Activated CD4-positive, CD25-positive, alpha-beta regulatory T cell (primary cell): ENCODE measurements around the gene MAML3.

Experiments
- DNase-seq, 4 experiments: peaks; one replicate each; lab custom pipeline; 2025; lab: John Stamatoyannopoulos, UW

Gene MAML3

GRCh38 chr4:139809757-139810140 lies 344.2 kb downstream of the MAML3 start:
- DNase-seq: no peak

- DNase-seq: no peak
These were observed 344.9 kb downstream of the MAML3 start for GRCh38 chr4:139808808-139809756.

DNA sequence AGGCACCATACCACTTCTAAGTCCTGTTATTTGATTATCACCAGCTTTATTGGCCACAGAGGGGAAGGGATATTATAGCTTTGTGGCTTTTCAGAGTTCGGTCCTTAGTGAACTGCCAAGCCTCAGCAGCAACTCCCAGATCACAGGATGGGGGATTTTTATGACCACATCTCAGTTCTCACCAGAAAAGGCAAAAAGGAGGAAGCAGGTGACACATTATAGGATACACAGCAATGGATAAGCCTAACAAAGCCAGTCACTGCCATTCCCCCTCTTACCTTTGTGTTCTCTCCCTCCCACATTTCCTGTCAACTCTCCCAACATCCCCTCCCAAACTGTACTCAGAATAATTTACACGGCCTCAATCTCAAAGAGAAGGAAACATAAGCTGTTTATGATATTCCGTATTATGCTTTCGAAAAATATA lies 345.6 kb downstream of the MAML3 start:
- no peak for DNase-seq

DNA sequence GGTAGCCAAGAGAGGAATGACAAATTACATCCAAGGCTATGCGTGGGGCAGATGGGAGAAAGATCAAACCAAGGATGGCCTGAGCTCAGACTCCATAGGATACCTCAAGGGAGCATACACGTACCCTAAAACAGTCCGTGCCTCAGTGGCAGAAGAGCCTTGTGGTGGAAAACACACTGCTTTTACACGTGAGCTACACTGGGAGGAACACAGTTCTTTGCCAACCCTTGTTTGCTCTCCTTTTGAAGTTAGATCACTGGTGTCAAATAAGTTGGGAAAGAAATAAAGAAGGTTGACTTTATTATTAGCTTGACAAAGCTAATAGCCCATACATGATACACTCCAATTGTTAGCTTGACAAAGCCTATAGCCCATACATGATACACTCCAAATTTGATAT lies 346.5 kb downstream of the MAML3 start:
- no peak for DNase-seq

- DNase-seq: no peak
These were observed 347.1 kb downstream of the MAML3 start for GRCh38 chr4:139806929-139807328.

- no peak for DNase-seq
These were observed 351.1 kb downstream of the MAML3 start for GRCh38 chr4:139802931-139803330.

DNA sequence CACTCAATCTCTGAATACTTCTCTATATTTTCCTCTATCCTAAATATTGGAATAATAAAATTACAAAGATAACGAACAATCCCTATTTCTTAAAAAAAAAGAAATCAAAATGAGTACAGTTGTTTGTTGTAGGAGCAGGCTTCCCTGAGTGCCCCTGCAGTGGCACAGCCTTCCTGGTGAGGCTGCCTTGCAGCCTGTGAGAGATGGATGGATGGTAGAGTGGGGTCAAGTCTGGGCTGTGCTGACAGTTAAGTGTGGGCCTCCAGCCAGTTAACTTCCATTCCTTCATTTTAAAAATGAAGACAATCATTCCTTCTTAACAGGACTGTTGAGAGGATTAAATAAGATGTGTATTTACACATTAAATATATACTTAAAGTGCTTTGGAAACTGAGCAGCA lies 351.5 kb downstream of the MAML3 start:
- no peak for DNase-seq

DNA sequence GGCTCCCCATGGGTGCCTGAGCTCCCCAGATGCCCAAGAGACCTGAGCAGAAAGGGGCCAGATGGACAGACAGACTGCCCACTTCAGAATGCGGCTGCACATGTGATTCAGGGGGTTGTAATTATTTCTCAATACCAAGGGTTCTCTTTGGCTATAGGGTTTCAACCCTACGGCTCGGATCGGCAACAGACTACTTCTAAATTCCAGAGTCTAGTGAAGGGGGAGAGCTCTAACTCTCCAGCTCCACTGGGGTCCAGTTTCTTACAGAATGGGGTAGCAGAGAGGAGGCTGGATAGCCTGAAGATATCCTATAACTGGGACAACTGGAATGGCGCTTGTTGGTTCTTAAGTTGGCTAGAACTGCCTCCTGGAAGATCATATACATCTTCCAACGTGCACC lies 352.1 kb downstream of the MAML3 start:
- DNase-seq: no peak

- DNase-seq: no peak
These were observed 353.9 kb downstream of the MAML3 start for GRCh38 chr4:139800082-139800481.

DNA sequence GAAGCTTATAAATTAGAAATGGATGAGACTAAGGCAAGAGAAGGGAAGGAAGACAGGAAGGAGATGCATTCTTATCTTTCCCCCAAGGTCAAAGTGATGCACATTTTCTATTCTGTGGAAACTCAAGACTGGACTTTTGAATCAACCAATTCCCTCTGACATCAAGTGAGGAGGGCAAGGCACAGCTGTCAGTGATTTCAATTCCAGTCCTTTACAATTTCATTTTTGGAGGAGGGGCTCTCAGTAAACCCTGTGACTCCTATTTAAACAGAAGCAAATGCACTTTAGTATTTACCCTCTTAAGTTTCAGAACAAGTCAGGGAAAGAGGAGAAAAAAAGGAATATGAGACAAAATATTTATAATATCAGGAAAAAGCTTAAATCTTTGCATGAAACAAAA lies 354.4 kb downstream of the MAML3 start:
- DNase-seq: no peak

GRCh38 chr4:139798456-139798855 lies 355.5 kb downstream of the MAML3 start:
- DNase-seq: no peak

DNA sequence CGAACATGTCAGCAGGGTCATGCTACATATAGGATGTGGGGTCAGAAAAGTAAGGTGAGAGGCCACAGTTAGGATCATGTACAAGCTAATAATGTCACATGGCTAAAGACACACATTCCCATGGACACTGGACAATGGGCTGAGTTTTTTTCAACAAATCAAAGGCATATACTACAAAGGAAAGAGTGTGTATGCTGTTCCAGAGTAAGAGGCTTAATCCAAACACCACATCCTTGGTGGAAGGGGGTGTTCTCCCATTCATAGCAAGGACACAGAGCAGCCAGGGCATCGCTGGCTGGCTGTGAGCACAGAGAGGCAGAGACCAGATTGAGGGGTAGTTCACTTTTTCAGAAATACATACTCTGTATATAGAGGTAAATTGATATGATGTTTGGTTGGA lies 356.7 kb downstream of the MAML3 start:
- no peak for DNase-seq

GRCh38 chr4:139795527-139796314 lies 358.3 kb downstream of the MAML3 start:
- DNase-seq: no peak

- no peak for DNase-seq
These were observed 359.6 kb downstream of the MAML3 start for GRCh38 chr4:139794158-139794954.

GRCh38 chr4:139791681-139792080 lies 362.3 kb downstream of the MAML3 start:
- DNase-seq: no peak

- DNase-seq: no peak
These were observed 363.7 kb downstream of the MAML3 start for GRCh38 chr4:139790291-139790690.

DNA sequence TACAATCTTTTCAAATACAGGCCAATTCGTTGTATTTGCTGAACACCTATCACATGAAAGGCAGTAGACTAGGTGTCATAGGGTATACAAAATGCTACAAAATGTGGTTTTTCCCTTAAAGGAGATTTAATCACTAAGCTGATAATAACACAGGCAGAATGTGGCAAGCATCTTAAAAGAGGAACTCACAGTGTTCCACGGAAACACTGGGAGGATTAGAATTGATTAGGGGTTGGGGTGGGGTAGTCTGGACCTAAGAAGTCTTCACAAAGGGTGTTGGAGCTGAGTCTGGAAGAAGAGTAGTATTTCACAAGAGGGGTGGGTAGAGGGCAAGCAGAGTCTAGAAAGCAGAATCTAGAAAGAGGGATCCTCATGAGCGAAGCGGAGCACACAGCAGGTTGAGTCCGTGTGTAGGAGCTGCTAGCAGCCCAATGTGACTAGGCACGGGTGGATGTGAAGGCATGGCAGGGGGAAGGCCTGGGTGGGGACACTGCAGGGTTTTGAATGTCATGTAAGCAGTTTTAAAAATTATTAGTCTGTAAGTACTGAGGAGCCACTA lies 364.8 kb downstream of the MAML3 start:
- DNase-seq: no peak

DNA sequence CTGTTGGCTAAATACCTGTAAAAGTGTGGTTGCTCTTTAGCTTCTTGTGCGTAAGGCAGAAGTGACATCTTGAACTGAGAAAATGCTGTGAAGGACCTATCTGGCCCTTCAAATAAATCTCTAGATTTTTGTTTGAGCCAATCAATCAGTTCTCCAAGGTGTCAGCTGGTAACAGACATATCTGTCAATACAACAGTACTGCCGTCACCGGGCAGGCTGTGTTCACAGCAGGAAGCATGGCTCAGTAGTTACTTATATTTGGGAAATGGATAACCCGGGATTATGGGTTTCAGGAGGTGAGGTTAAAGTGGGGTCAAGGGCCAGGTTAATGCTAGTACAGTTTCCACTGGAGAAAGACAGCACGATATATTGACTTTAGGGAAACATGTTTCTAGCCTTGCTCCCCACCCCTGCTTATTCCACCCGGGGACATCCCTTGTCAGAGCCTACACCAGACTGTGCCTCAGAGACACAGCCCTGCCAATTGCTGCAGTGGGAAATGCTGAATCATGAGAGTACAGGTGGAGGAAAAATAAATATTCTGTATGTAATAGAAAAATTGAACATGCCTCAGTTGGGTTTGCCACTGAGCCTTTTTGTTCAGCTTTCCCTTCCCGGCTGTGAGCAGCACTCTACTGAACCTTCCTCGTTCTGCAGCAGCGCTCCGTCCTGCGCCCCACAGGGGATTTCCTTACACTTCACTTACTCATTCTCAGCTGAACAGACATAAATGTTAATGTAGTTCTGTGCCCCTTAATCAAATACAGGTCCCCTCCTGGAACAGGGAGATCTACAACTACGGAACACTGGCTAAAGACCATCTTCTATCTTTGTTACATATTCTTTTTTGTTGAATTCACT lies 367.3 kb downstream of the MAML3 start:
- DNase-seq: no peak

GRCh38 chr4:139785356-139785755 lies 368.6 kb downstream of the MAML3 start:
- no peak for DNase-seq

GRCh38 chr4:139783741-139784484 lies 370.1 kb downstream of the MAML3 start:
- no peak for DNase-seq
